Adipose tissue (tissue), 3 donors: Measurements from ENCODE around the gene CDK5R1. TPM values are rescaled to one million over a fixed set of nuclear protein-coding genes. Genes with fewer than 3 reads are reported as not detected.

Experiments used
- H3K27ac ChIP-seq: one replicate; pipeline ENCODE4 v1.5.1; 2013; ENCODE audit warnings: low read depth, low read length
- WGBS, 3 donors: extraction: QIAGEN DNeasy Blood & Tissue Kit; methylation state at CpG; one replicate each; pipeline ENCODE4 v1.1.7; 2013; 5-methylcytosine and 5-hydroxymethylcytosine counted together
- polyA plus RNA-seq, 3 donors: library from polyadenylated mRNA; stranded (reverse); fragments of 200-250 nt; gene quantifications; one replicate each; pipeline ENCODE4 v1.2.3, GENCODE V29; 2013
- donor health status: healthy with polysubstance abuse.
- donor health status: Bipolar disorder and iron deficiency.
- donor health status: healthy.

The CDK5R1 gene
- polyA plus RNA-seq, 3 donors, result 0.52 to 0.90 (median 0.86) TPM

DNA sequence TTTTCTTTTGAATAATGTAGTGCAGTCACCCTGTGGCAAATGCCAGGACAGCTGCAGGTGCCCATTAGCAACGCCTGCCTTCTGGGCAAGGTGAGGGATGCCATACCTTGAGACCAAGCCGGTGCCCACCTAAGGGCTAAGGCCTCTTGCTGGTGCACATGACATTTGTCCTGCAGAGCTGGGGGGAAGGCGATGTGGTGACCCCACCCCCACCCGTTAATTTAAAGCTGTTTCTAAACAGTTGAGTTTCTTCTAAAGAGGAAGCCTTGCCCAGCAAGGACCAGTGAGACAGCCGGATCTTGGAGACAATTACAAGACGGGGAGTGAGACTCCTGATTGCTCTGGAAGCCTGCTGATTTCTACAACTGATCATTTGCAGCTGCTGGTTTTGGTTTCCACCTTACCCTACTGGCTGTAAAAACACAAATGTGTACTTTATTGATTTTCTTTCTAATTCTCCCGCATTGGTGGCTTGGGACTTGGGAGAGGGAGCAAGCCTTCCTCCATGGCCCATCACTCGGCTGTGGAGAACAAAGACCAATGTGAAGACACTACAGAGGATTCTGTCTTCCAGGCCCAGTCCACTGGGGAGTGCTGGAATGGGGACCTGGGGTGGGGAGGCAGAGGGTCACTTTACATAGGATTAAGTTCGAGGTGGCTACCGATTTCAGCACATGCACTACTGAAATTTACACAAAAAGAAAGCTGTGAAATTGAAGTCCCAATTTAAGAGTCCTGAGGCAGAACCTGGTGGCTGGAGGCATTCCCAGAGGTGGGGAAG lies 2.7 kb downstream of the CDK5R1 start:
- WGBS, 3 donors, result 67 to 91% (median 88%) methylated on average over 10 of the region's 10 CpGs
- no peak overlapping the region for H3K27ac ChIP-seq

- WGBS, 3 donors, result 78 to 88% (median 87%) methylated on average over 16 of the region's 16 CpGs
- no peak overlapping the region for H3K27ac ChIP-seq
Observed at GRCh38 chr17:32490101-32490482, 3.3 kb downstream of the CDK5R1 start.

DNA sequence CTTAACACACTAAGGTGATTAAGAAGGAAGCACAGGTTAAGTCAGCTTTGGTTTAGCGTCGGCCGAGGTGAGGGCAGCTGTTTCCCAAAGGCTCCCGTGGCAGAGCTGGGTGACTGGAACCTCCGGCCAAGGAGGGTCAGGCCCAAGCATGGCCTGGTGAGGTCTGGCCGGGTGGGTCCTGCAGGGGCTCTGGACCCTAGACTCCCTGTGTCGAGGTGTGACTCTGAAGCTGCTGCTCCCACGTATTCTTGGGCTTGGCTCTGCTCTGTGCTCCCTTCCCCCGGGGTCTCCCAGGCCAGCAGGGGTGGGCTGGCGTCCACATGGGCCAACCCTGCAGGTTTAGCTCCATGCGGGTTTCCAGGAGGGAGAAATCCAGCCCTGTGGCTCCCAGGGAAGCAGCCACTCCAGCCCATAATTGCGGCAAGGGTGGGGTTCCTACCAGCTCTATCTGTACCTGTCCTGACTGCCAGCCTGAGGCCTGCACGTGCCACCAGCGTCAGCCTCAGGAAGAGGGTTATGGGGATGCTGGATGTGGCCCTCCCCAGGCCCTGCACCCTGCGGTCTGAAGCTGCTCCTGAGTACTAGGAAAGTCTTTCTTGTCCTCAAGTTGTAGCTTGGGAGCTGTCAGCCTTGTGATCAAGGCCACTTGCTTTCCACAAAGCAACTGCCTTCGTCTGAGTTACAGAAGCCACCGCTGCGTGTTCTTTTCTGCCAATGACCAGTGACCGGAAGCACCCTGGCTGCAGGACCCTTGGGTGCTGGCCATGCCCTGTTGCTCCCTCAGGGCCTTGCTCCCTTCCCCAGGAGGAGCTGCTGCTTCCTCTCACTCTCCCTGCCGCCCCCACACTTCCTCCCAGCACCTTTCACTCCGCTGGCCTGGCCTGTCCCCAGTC lies 4.8 kb downstream of the CDK5R1 start:
- no peak overlapping the region for H3K27ac ChIP-seq
- whole genome bisulfite sequencing, 3 donors, result 84 to 88% (median 86%) methylated on average over 21 of the region's 21 CpGs

DNA sequence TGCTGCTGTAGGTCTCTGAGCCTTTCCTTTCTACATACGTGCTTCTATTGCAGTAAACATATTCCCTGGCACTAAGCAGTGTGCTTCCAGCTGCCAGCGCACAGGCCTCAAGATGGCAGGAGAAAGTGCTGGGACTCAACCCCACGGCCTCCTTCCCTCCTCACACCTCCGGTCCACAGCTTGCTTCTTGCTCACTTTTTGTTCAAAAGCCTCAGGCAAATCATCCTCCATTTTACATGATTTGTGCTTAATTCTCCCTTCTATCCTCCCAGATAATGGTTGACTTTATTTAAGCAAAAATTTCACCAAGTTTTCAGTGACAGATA lies 5.4 kb downstream of the CDK5R1 start:
- WGBS, 3 donors, result 75 to 84% (median 77%) methylated on average over 4 of the region's 4 CpGs
- H3K27ac ChIP-seq, result no peak overlapping the region

GRCh38 chr17:32492648-32493289 lies 6.0 kb downstream of the CDK5R1 start:
- WGBS, 3 donors, result 68 to 90% (median 77%) methylated on average over 7 of the region's 7 CpGs
- H3K27ac ChIP-seq, result no peak overlapping the region

DNA sequence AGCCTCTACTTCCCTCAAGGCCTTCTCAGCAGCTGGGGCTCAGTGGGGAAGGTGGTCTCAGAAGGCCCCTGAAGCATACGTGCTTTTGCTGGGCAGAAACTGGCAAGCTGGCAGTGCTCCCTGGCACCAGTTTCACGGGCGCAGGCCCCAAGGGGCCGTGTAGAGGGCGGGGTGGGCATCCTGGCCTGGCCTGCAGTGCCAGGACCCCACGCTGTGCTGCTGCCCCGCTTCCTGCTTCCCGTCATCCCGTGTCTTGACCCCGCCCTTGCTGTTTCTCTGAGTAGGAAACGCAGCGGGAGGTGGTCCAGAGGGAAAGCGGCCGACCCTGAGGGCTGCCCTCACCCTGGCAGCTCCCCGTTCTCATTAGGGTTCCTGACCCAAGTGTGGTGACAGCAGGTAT lies 6.8 kb downstream of the CDK5R1 start:
- no peak overlapping the region for H3K27ac ChIP-seq
- WGBS, 3 donors, result 80 to 87% (median 87%) methylated on average over 15 of the region's 15 CpGs

DNA sequence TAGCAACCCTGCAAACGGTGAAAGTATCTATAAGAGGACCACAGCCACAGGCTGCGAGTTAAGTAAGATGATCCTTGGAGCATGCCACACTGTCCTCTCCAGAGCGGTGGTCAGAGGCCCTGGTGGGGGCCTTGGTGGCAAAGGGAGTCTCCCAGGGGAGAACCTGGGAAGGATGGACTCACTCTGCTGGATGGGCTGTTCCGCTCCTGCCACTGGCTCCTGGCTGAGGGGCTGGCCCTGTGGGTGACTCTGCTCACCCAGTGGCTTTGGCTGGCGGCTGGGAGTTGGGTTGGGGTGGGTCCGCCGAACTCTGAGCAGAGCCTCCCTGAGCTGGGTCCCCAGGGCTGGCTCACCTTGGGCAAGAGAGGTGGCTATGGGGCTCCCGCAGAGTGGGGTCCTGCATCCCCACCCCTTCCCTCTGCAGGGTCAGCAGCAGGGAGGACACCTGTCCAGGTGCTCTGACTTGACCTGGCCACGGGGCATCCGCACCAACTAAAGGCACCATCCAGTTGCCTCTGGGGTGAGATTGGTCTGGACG lies 7.3 kb downstream of the CDK5R1 start:
- no peak overlapping the region for H3K27ac ChIP-seq
- WGBS, 3 donors, result 93 to 95% (median 94%) methylated on average over 9 to 11 of the region's 11 CpGs

GRCh38 chr17:32494621-32495358 lies 8.0 kb downstream of the CDK5R1 start:
- no peak overlapping the region for H3K27ac ChIP-seq
- WGBS, 3 donors, result 84 to 92% (median 84%) methylated on average over 34 of the region's 34 CpGs

- 41 to 59% (median 42%) methylated on average over 41 to 45 of the region's 45 CpGs for WGBS, 3 donors
- no peak overlapping the region for H3K27ac ChIP-seq
Observed at GRCh38 chr17:32495359-32496231, 8.8 kb downstream of the CDK5R1 start.

DNA sequence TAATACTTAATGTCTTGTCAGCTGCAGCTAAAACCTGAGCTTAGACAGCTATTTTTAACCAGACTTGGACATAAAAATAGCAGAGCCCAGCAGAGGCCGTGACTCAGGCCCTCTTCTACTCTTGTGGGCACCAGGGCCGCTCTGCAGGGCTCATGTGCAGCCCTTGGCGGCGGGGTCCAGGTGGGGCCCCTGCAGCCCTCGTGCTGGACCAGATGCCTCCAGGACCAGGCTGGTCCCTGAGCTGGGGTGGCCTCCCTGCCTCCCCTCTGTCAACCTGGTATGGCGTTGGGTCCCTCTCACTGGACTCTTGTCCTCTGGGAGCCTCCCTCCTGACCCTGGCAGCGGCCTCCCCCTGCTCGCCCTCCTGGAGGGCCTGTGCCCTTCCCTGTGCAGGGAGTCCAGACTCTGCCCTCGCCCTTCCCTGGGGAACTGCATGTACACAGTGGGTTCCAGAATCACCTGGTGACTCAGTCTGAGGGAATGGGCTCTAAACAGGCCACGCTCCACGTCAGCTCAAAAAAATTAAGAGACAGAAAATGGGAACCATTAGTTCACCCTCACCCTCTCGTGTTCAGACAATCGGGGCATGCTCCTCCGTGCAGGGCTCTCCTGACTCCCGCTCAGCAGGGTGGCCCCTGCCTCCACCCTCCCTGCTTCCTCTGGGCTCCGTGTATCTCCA lies 9.7 kb downstream of the CDK5R1 start:
- H3K27ac ChIP-seq, result no peak overlapping the region
- 85 to 95% (median 88%) methylated on average over 14 to 16 of the region's 16 CpGs for WGBS, 3 donors

- WGBS, 3 donors, result 87 to 90% (median 89%) methylated on average over 18 of the region's 18 CpGs
- no peak overlapping the region for H3K27ac ChIP-seq
Observed at GRCh38 chr17:32497431-32498205, 10.8 kb downstream of the CDK5R1 start.

DNA sequence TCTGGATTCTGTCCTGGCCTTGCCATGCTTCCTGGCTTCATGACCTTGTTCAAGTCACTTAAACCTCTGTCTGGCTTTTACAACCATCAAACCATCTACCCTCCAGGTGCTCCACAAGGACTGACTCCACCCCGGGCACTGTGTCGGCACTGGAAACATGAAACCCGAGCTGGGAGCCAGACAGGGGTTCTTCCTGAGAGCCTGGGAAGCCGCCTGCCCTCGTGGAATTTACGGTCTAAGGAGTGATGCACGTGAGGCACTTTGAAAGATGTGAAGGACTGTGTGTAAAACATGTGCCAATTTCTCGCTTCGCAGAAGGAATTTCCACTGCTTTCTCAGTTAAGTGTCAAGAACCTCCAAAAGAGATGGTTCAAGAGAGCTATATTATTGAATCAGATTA lies 11.6 kb downstream of the CDK5R1 start:
- WGBS, 3 donors, result 76 to 84% (median 82%) methylated on average over 9 of the region's 9 CpGs
- no peak overlapping the region for H3K27ac ChIP-seq

DNA sequence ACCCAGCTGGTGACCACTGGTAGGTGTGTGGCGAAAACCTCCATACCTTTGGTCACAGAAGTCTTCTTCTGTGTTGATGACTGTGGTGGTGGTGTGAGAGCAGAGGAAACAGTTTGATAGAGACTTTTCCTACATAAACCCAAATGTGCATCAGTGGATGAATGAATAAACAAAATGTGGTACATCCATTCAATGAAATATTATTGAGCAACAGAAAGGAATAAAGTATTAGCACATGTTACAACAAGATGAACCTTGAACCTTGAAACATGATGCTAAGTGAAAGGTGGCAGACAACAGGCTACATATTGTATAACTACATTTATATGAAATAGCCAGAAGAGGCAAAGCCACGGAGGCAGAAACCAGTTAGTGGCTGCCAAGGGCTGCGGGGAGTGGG lies 15.2 kb downstream of the CDK5R1 start:
- 95 to 99% (median 95%) methylated on average over 3 of the region's 3 CpGs for WGBS, 3 donors
- H3K27ac ChIP-seq, result no peak overlapping the region

DNA sequence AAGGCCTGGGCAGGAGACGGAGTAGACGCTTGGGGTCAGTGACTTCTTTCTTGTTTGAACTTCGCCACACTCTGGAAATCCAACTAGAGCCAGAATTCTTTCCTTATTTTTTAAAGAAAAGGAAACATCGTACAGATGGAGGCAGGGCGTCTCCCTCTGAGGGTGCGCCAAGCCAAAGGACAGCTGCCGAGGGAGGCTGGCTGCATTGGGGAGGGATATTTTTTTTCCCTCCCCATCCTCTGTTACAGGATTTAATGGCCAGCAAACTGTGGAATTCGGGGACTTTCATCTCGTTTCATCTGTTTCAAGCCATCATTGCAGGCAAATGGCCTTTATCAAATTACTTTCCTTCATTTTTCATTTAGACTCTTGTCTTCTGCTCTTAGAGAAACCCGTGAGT lies 15.9 kb downstream of the CDK5R1 start:
- no peak overlapping the region for H3K27ac ChIP-seq
- 62 to 83% (median 71%) methylated on average over 10 of the region's 10 CpGs for WGBS, 3 donors

DNA sequence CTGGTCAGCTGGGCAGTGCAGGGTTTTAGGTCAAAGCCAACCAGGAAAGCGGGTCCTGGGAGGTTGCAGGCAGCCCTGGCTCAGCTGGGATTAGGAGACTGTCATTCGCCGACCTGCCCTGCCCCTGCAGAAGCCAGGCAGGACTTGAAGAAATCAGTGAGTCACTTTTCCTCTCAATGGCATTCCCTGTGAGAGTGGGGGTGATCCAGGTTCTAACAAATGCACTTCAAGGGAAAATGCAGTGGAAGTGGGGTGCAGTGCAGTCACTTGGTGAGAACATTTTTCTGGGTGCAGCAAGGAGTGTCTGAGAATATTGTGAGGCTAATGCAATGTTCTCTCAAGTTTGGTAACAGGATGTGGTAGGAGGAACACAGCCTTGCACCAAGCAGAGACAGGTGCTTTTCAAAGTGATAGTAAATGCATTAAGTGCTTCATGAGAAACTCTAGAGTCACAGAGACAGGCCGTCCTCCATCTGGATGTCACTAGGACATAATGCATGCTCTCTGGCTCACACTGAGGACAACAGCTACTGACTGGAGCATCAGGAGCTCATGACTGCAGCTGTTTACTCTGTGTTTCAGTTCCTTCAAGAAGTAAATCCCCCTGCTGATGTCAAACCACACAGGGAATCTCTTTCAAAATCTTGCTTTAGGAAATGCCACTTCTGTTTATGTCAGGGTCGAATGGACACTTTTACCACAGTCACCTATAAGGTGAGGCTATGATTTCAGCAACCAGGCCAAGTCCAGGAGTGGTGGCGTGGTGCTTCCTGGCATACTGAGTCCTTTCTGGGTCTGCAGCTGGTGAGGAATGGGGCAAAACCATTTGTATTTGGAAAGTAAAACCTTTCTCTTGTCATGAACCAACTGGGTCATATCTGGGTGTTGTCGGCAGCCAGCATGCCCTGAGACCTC lies 16.7 kb downstream of the CDK5R1 start:
- H3K27ac ChIP-seq, result no peak overlapping the region
- 56 to 78% (median 63%) methylated on average over 7 of the region's 7 CpGs for WGBS, 3 donors
